SH-SY5Y (cell line): ENCODE measurements around the gene CSF1R.

Experiments used
- GATA2 ChIP-seq: IDR thresholded peaks from 2 replicates; pipeline ENCODE4 v1.6.1; 2011; ENCODE audit warnings: mild to moderate bottlenecking, low read depth, low read length
- GATA3 ChIP-seq: IDR thresholded peaks from 2 replicates; pipeline ENCODE4 v1.6.1; 2011; ENCODE audit warnings: low read depth, mild to moderate bottlenecking, low read length, moderate library complexity

GRCh38 chr5:150113047-150113744 lies 26.8 kb upstream of the CSF1R start:
- TF ChIP-seq GATA2 (no peak), GATA3 (no peak)
